Iris pigment epithelial cell (primary cell): ENCODE data around the gene POTEB3.
"Not testable (repeated sequence)": the region's sequence is repeated elsewhere in the genome, so short reads cannot be mapped to it uniquely, and the experiment has no call there.

Source experiments
- DNase-seq: peaks from one replicate; pipeline ENCODE4 v3.0.0-alpha.2; 2011; ENCODE audit warnings: low read depth

Gene POTEB3

GRCh38 chr15:21440399-21440798 lies at the start of gene POTEB3:
POTEB3 (minus strand) TSS chr15:21440499; CDS start chr15:21440011, 488 bp downstream.
- DNase-seq, result not testable (repeated sequence)

GRCh38 chr15:21453683-21454082 lies 13.4 kb upstream of the POTEB3 start:
- not testable (repeated sequence) for DNase-seq

GRCh38 chr15:21451920-21452563 lies 11.7 kb upstream of the POTEB3 start:
- not testable (repeated sequence) for DNase-seq

GRCh38 chr15:21451487-21451886 lies 11.2 kb upstream of the POTEB3 start:
- DNase-seq, result not testable (repeated sequence)

- not testable (repeated sequence) for DNase-seq
Observed at GRCh38 chr15:21407366-21407765, 32.9 kb downstream of the POTEB3 start.

GRCh38 chr15:21401531-21401930 lies 38.8 kb downstream of the POTEB3 start:
- not testable (repeated sequence) for DNase-seq

- DNase-seq, result not testable (repeated sequence)
Observed at GRCh38 chr15:21399111-21399510, 41.2 kb downstream of the POTEB3 start.

- DNase-seq, result not testable (repeated sequence)
Observed at GRCh38 chr15:21398511-21398910, 41.8 kb downstream of the POTEB3 start.

- not testable (repeated sequence) for DNase-seq
Observed at GRCh38 chr15:21397656-21398055, 42.6 kb downstream of the POTEB3 start.

- DNase-seq, result not testable (repeated sequence)
Observed at GRCh38 chr15:21397186-21397585, 43.1 kb downstream of the POTEB3 start.

GRCh38 chr15:21385961-21386360 lies 54.3 kb downstream of the POTEB3 start:
- not testable (repeated sequence) for DNase-seq

GRCh38 chr15:21383866-21384485 lies 56.3 kb downstream of the POTEB3 start:
- DNase-seq, result not testable (repeated sequence)

- not testable (repeated sequence) for DNase-seq
Observed at GRCh38 chr15:21373682-21374081, 66.6 kb downstream of the POTEB3 start.

- not testable (repeated sequence) for DNase-seq
Observed at GRCh38 chr15:21369177-21369576, 71.1 kb downstream of the POTEB3 start.

GRCh38 chr15:21368625-21369024 lies 71.7 kb downstream of the POTEB3 start:
- DNase-seq, result not testable (repeated sequence)
